Keratinocyte (primary cell): ENCODE measurements around the gene CYFIP1. TPM values are rescaled to one million over a fixed set of nuclear protein-coding genes. Genes with fewer than 3 reads are reported as not detected.
"Not testable (repeated sequence)": the region's sequence is repeated elsewhere in the genome, so short reads cannot be mapped to it uniquely, and the experiment has no call there.

ENCODE experiments used
- DNase-seq: peaks from one replicate; pipeline ENCODE4 v3.0.0-alpha.2; 2011; ENCODE audit warnings: low read depth, missing footprints, low spot score
- FAIRE-seq: peaks from 2 replicates; lab custom pipeline; 2011; peaks lifted over from hg19 to GRCh38; lab: Jason Lieb, UNC
- H2AFZ ChIP-seq: 2 replicates; pipeline ENCODE4 v1.6.0; 2012; ENCODE audit warnings: low read length, control low read depth, inconsistent platforms; ENCODE audit not compliant: control insufficient read depth
- H3K27ac ChIP-seq: 2 replicates; pipeline ENCODE4 v1.5.1; 2011; ENCODE audit warnings: low read length; ENCODE audit not compliant: control insufficient read depth, insufficient read depth
- H3K27me3 ChIP-seq: 3 replicates; pipeline ENCODE4 v1.6.0; 2011; ENCODE audit warnings: low read length; ENCODE audit not compliant: control insufficient read depth, insufficient read depth; ENCODE audit errors: extremely low read depth
- H3K36me3 ChIP-seq, 2 experiments: 2 replicates in 1 of 2; 3 replicates in 1 of 2; pipeline ENCODE4 v1.5.1; 2011; ENCODE audit warnings: low read length in 2 of 2, mild to moderate bottlenecking in 1 of 2; ENCODE audit not compliant: control insufficient read depth in 2 of 2, insufficient read depth in 2 of 2; ENCODE audit errors: extremely low read depth in 1 of 2
- H3K4me1 ChIP-seq: 3 replicates; pipeline ENCODE4 v1.5.1; 2011; ENCODE audit warnings: low read length; ENCODE audit not compliant: control insufficient read depth, insufficient read depth; ENCODE audit errors: extremely low read depth
- H3K4me2 ChIP-seq: 3 replicates; pipeline ENCODE4 v1.6.0; 2011; ENCODE audit warnings: low read depth, low read length; ENCODE audit not compliant: control insufficient read depth, insufficient read depth; ENCODE audit errors: extremely low read depth
- H3K4me3 ChIP-seq, 3 experiments: fragments of 200-600 bp in 1 of 3; sonication (generic) in 1 of 3; 2 replicates in 2 of 3; 3 replicates in 1 of 3; pipeline ENCODE4 v1.5.1; 2011 to 2016; ENCODE audit warnings: low read length in 3 of 3, mild to moderate bottlenecking in 3 of 3, control low read depth in 2 of 3, inconsistent platforms in 1 of 3, low read depth in 1 of 3, mixed read lengths in 1 of 3, mixed run types in 1 of 3, moderate library complexity in 1 of 3; ENCODE audit not compliant: control insufficient read depth in 2 of 3, insufficient read depth in 2 of 3; ENCODE audit errors: extremely low read depth in 1 of 3
- H3K79me2 ChIP-seq: 2 replicates; pipeline ENCODE4 v1.6.0; 2012; ENCODE audit warnings: low read length; ENCODE audit not compliant: control insufficient read depth, insufficient read depth
- H3K9ac ChIP-seq: 3 replicates; pipeline ENCODE4 v1.6.0; 2011; ENCODE audit warnings: low read length; ENCODE audit not compliant: control insufficient read depth, insufficient read depth; ENCODE audit errors: extremely low read depth
- H3K9me1 ChIP-seq: 3 replicates; pipeline ENCODE4 v1.6.0; 2011; ENCODE audit warnings: low read length; ENCODE audit not compliant: control insufficient read depth, insufficient read depth; ENCODE audit errors: extremely low read depth
- H3K9me3 ChIP-seq: 2 replicates; pipeline ENCODE4 v1.5.1; 2012; ENCODE audit warnings: low read depth, low read length; ENCODE audit not compliant: control insufficient read depth
- H4K20me1 ChIP-seq: 3 replicates; pipeline ENCODE4 v1.6.0; 2011; ENCODE audit warnings: low read length; ENCODE audit not compliant: control insufficient read depth, insufficient read depth; ENCODE audit errors: extremely low read depth
- CTCF ChIP-seq, 3 experiments: IDR thresholded peaks in 1 of 3; conservative IDR thresholded peaks in 1 of 3; optimal IDR thresholded peaks in 1 of 3; 2 replicates in 2 of 3; 3 replicates in 1 of 3; pipeline versions ENCODE3 to v1.5.1; 2011; ENCODE audit warnings: low read length in 3 of 3, mild to moderate bottlenecking in 3 of 3, moderate library complexity in 2 of 3, control low read depth in 1 of 3, inconsistent platforms in 1 of 3; ENCODE audit not compliant: insufficient read depth in 2 of 3; ENCODE audit errors: extremely low read depth in 1 of 3
- EZH2 ChIP-seq: IDR thresholded peaks from one replicate; pipeline ENCODE4 v1.6.1; 2012; ENCODE audit warnings: inconsistent platforms, mild to moderate bottlenecking, low read length, moderate library complexity
- dilution Hi-C: fragments of 300-500 bp; cut with MboI; formaldehyde crosslinking; loops from one replicate; pipeline ENCODE4 v1.7.0; 2020; ENCODE audit warnings: low sequenced_read_pairs; ENCODE audit not compliant: extremely low pct_ligation_motif_present
- polyA plus RNA-seq, 5 experiments: library from polyadenylated mRNA; depleted of rRNA in 3 of 5; stranded (reverse) in 3 of 5; stranded (forward) in 1 of 5; unstranded in 1 of 5; fragments of >200 nt; gene quantifications; 1 replicate in 1 of 5; 2 replicates in 3 of 5; 3 replicates in 1 of 5; pipeline versions ENCODE4 v1.2.1 to v1.2.3, GENCODE V29; 2011 to 2012; ENCODE audit warnings: missing spikeins in 2 of 5, low read depth in 1 of 5, low replicate concordance in 1 of 5

CYFIP1 gene
- polyA plus RNA-seq, 1 donor (not counting 4 experiments of a cell fraction or from before 2014, with no cell fraction given): 72.3 TPM

- Histone ChIP-seq H3K9ac (no peak overlapping the region), H3K4me1 (no peaks in the 10 kb centered on the region), H3K4me3 (no peak overlapping the region), H3K9me3 (no peaks in the 10 kb centered on the region), H3K27me3 (no peaks in the 10 kb centered on the region), H3K9me1 (no peaks in the 10 kb centered on the region), H3K4me2 (no peak overlapping the region), H3K79me2 (no peaks in the 10 kb centered on the region), H2AFZ (no peak overlapping the region), H4K20me1 (no peaks in the 10 kb centered on the region), H3K27ac (no peak overlapping the region), H3K36me3 (no peaks in the 10 kb centered on the region)
- DNase-seq: no peak
- FAIRE-seq: no peak
- TF ChIP-seq CTCF (optimal IDR thresholded peaks at IDR 0.05 in 1 of 3, IDR thresholded peaks at IDR 0.05 in 1 of 3, conservative IDR thresholded peaks at IDR 0.05 in 1 of 3; ENCODE audit: extremely low read depth in 1 of 3, insufficient read depth in 2 of 3, low read length in 3 of 3) (no peak), EZH2 (no peak)
- dilution Hi-C loops: no loop called here
Observed at GRCh38 chr15:22988811-22989210, 8.6 kb upstream of the CYFIP1 start.

GRCh38 chr15:22981931-22982330, 1.8 kb upstream of the CYFIP1 start:
- H3K27me3 ChIP-seq, H3K9ac ChIP-seq, H3K36me3 ChIP-seq, H2AFZ ChIP-seq, H3K9me3 ChIP-seq, DNase-seq, H3K9me1 ChIP-seq, dilution Hi-C loops, H3K4me2 ChIP-seq, FAIRE-seq, H3K27ac ChIP-seq, H3K4me3 ChIP-seq: not testable (repeated sequence)
- Histone ChIP-seq H3K4me1 (peaks cover 10% of the 10 kb centered on the region), H3K79me2 (peaks cover 28% of the 10 kb centered on the region), H4K20me1 (peaks cover 10% of the 10 kb centered on the region)
